Stimulated activated CD4-positive, alpha-beta T cell treated with anti-CD3 and anti-CD28 coated beads, Interleukin-15, amount 100 ng/mL, for 1 hour (primary cell): ENCODE data around the gene ARHGAP15.
A peak's percentile ranks its signal among the peaks of the same experiment; 100 is the strongest.
"Not testable (repeated sequence)": the region's sequence is repeated elsewhere in the genome, so short reads cannot be mapped to it uniquely, and the experiment has no call there.

Experiments
- DNase-seq, 2 donors: peaks; one replicate each; pipeline ENCODE4 v3.0.0-alpha.2; 2020; ENCODE audit warnings: low read depth in 1 of 2, low spot score in 1 of 2

Gene ARHGAP15

GRCh38 chr2:143128681-143129580 is at the start of gene ARHGAP15:
TSS of gene ARHGAP15 (plus strand) at chr2:143129419.
- peak; percentile 36 to 38 for DNase-seq

- DNase-seq: no peak
Measured at GRCh38 chr2:143081616-143082015, 47.6 kb upstream of the ARHGAP15 start.

- no peak for DNase-seq
Measured at GRCh38 chr2:143083636-143084035, 45.6 kb upstream of the ARHGAP15 start.

- DNase-seq: no peak
Measured at GRCh38 chr2:143084462-143084861, 44.8 kb upstream of the ARHGAP15 start.

GRCh38 chr2:143085125-143085784 is 44.0 kb upstream of the ARHGAP15 start:
- no peak for DNase-seq

GRCh38 chr2:143087033-143087432 is 42.2 kb upstream of the ARHGAP15 start:
- DNase-seq: no peak

GRCh38 chr2:143088388-143088787 is 40.8 kb upstream of the ARHGAP15 start:
- no peak for DNase-seq

- not testable (repeated sequence) for DNase-seq
Measured at GRCh38 chr2:143089520-143089919, 39.7 kb upstream of the ARHGAP15 start.

GRCh38 chr2:143110758-143111428 is 18.3 kb upstream of the ARHGAP15 start:
- peak in 1 of 2 donors; percentile 26 for DNase-seq

GRCh38 chr2:143117225-143117624 is 12.0 kb upstream of the ARHGAP15 start:
- DNase-seq: no peak

GRCh38 chr2:143121079-143121478 is 8.1 kb upstream of the ARHGAP15 start:
- DNase-seq: no peak

GRCh38 chr2:143121957-143122356 is 7.3 kb upstream of the ARHGAP15 start:
- DNase-seq: no peak

- DNase-seq: no peak
Measured at GRCh38 chr2:143123911-143124310, 5.3 kb upstream of the ARHGAP15 start.

GRCh38 chr2:143124445-143124844 is 4.8 kb upstream of the ARHGAP15 start:
- no peak for DNase-seq

- DNase-seq: no peak
Measured at GRCh38 chr2:143125717-143126116, 3.5 kb upstream of the ARHGAP15 start.

GRCh38 chr2:143132355-143132754 is 3.1 kb downstream of the ARHGAP15 start:
- no peak for DNase-seq

GRCh38 chr2:143133783-143134182 is 4.6 kb downstream of the ARHGAP15 start:
- DNase-seq: no peak

GRCh38 chr2:143138292-143138691 is 9.1 kb downstream of the ARHGAP15 start:
- DNase-seq: no peak

GRCh38 chr2:143139835-143140393 is 10.7 kb downstream of the ARHGAP15 start:
- DNase-seq: no peak

- DNase-seq: no peak
Measured at GRCh38 chr2:143140864-143141661, 11.8 kb downstream of the ARHGAP15 start.

GRCh38 chr2:143142598-143142997 is 13.4 kb downstream of the ARHGAP15 start:
- DNase-seq: no peak
